ENCODE measurements around the gene EPHB3.
"Not testable (repeated sequence)": the region's sequence is repeated elsewhere in the genome, so short reads cannot be mapped to it uniquely, and the experiment has no call there.

Gene EPHB3

DNA sequence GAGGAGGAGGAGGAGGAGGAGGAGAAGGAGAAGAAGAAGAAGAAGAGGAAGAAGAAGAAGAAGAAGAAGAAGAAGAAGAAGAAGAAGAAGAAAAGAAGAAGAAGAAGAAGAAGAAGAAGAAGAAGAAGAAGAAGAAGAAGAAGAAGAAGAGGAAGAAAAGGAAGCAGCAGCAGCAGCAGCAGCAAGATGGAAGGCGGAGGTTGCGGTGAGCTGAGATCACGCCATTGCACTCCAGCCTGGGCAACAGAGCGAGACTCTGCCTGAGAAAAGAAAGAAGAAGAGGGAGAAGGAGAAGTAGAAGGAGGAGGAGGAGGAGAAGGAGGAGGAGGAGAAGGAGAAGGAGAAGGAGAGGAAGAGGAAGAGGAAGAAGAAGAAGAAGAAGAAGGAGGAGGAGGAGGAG, 55.7 kb downstream of the EPHB3 start:
- in situ Hi-C loops (cut with HindIII; ENCODE audit: low sequenced_read_pairs) = loop anchor here (5.0 kb wide), 2 partner anchors 40 to 100 kb away; no protein-coding TSS in a partner anchor

DNA sequence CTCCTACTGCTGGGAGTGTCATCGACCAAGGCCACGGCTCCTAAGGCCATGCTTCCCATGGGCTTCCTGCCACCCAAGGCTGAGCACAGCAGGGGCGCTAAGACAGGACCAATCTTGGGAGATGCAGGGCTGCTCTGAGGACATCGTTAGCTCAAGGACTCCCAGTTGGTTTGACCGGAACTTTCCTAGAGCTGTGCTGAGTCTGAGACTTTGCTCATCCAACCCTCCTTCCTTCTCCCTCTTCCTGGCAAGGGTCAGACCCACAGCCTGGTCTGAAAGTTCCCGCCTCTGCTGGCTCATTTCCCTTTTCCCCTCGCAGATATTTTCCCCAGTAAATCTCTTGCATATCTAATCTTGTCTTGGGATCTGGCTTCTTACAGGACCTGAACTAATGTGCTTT, 57.2 kb downstream of the EPHB3 start:
- in situ Hi-C loops (cut with HindIII; ENCODE audit: low sequenced_read_pairs) = loop anchor here (5.0 kb wide), 2 partner anchors 38 to 98 kb away; no protein-coding TSS in a partner anchor

DNA sequence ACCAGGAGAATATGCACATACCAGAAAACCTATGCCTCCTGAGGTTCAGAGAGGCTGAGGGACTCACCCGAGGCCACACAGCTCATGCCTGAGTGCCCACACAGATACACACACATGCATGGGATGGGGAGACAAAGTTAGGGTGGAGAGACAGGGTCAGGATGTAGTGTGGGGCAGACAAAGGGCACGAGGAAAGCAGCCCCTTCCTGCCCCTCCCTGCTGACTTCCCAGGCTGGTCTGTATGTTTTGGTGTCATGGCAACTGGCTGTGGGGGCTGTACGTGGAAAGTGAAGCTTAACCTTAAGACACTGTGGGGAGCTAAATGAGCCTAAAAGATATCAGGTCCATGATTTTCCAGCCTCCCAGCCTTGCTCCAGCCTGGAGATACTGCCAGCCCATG, 57.8 kb downstream of the EPHB3 start:
- in situ Hi-C loops (cut with HindIII; ENCODE audit: low sequenced_read_pairs) = loop anchor here (5.0 kb wide), 2 partner anchors 38 to 98 kb away; no protein-coding TSS in a partner anchor

DNA sequence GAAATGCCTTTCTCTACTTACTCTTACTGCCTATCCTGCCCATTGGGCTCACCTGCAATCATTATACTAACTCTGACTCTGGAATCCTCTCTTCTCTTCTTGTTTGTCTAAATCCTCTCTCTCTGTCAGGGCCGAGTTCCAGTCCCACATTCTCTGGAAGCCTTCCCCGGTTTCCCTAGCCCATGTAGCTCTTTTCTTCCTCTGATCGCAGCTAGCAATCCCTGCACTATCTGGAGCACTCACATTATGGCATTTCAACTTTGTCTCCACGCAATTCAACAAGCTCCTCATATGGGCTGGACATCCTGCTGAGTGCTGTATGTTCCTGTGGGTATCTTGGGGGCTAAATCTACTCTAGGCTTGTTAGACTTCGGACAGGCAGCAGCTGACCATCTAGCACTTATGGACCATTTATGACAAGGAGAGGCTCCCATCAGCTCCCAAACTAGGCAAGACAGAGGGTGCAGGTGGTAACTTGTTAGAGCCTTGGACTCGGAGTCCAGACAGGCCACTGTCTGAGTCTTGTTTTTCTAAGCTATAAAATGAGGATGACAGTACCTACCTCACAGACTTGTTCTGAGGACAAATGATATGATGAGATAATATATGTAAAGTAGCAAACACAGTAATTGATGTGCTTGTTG, 58.3 kb downstream of the EPHB3 start:
- in situ Hi-C loops (cut with HindIII; ENCODE audit: low sequenced_read_pairs) = loop anchor here (5.0 kb wide), 2 partner anchors 37 to 97 kb away; no protein-coding TSS in a partner anchor

DNA sequence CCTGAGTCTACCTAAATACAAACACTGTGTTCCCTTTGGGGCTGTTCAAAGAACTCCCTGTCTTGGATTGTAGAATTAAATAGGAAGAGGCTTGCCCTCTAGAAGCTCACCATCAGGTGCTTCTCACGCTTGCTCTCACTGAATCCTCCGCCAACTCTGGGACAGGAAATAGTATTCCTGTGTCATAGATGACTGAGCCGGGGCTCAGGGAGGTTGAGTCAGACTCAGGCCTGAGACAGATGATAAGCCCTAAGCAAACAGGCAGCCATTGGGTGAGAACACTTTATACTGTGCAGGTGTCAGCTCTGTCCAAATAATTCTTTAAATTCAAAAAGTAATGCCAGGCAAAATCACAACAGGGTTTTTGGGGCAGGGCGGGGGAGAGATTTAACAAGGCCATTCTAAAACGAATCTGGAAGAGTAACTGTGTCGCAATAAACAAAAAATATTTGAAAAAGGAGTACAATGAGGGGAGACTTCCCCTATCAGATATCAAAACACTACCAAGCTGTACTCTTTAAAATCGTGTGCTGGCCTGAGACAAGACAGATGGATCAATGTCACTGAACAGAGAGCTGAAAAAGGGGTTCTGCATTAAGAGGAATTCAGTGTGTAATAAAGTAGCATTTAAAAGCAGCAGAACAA, 59.0 kb downstream of the EPHB3 start:
- in situ Hi-C loops (cut with HindIII; ENCODE audit: low sequenced_read_pairs) = no loop called here

DNA sequence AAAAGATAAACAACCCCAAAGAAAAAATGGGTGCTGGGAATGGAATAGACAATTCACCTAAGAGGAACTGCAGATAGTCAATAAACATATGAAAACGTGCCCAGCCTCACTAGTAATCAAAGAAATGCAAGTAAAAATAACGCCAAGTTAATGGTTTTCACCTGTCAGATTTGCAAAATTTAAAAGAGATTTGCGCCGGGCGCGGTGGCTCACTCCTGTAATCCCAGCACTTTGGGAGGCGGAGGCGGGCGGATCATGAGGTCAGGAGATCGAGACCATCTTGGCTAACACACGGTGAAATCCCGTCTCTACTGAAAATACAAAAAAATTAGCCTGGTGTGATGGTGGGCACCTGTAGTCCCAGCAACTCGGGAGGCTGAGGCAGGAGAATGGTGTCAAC, 60.6 kb downstream of the EPHB3 start:
- in situ Hi-C loops (cut with HindIII; ENCODE audit: low sequenced_read_pairs) = not testable (repeated sequence)

DNA sequence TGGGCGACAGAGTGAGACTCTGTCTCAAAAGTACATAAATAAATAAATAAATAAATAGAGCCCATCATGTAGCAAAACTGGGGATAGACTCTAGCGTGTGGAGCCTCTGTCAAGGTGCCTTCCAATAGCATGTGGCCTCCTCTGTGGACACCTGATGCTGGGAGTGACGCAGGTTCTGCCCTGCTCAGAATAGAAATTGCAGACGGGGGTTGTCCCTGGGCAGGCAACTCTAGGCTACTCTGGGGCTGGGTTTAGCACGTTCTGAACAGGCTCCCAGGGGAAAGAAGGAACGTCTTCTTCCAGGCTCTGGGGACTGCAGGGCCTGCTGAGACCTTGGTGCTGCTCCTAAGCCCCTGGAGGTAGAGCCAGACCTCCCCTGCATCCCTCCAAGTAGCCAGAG, 65.3 kb downstream of the EPHB3 start:
- in situ Hi-C loops (cut with HindIII; ENCODE audit: low sequenced_read_pairs) = no loop called here

DNA sequence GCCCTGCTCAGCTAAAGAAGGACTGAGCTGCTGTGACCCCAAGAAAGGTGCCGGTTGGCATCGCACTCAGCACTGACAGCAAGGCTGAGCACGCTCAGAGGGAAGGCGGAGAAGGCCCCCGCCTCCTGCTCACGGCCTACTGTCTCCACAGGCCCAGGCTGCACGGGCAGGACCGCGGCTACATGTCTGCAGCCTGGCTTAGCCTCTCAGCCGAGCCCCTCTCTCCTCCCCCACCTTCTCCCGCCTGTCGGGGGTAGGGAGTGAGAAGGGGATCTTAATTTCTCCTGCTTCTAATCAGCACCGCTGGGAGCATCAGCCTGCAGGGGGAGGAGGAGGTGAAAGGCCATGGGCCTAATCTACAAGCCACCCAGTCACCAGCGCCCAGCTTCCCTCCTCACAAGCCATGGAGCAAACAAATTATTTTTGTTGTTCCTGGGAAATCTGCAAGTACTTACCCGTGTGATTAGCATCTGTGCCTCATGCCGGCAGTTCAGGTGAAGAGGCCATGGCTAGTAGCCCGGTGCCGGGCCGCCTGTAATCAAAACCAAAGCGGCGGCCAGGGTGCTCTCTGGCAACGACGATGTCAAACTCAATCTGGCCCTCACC, 68.1 kb downstream of the EPHB3 start:
- in situ Hi-C loops (cut with HindIII; ENCODE audit: low sequenced_read_pairs) = no loop called here

DNA sequence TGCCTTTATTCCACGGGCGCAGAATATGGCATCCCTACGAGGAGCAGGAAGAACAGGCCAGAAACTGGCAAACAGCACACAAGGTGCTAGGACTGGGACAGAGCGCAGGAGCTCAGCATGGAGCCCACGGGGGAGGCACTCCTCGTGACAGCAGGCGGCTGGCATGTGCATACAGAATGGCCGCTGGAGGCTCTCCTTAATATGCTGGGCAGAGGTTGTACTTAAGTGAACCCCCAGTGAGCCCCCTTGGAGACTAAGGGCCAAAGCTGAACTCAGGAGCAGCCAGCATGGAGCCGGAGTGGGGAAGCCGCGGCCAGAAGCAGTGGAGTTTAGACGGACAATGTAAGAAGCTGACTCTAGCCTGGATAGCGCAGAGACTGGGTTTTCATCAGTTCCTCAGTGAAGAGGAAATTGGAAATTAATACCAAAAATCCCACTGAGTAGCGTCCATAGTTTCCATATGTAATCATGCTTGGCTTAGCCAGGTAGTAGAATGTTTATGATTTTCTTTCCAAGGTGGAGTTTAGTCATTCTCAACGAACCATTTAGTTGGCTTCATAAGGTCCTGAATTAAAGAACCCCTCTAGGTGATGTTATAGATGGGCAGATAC, 69.4 kb downstream of the EPHB3 start:
- in situ Hi-C loops (cut with HindIII; ENCODE audit: low sequenced_read_pairs) = no loop called here

DNA sequence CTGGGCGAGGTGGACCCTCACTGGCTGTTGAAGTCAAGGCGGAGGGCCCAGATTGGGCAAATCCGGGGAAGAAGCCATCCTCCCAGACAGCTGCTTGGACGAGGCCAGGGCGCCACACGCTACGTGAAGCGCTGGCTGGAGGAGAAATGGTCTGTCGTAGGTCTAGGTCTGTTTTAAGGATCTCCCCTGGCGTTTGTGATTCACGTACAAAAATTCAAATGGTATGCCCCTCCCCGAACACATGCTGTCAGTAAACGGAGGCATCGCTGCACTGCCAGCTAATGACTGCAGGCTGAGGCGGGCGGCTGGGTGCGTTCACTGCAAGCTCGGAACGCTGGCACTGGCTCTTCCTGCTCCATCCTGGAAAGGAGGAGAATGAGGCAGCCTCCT, 69.9 kb downstream of the EPHB3 start:
- in situ Hi-C loops (cut with HindIII; ENCODE audit: low sequenced_read_pairs) = no loop called here

All from endothelial cell of hepatic sinusoid (primary cell).